HFFc6 (cell line): ENCODE measurements around the gene TLDC2. TPM values are rescaled to one million over a fixed set of nuclear protein-coding genes. Genes with fewer than 3 reads are reported as not detected.
A peak's percentile ranks its signal among the peaks of the same experiment; 100 is the strongest.
"Not testable (repeated sequence)": the region's sequence is repeated elsewhere in the genome, so short reads cannot be mapped to it uniquely, and the experiment has no call there.

ENCODE experiments used
- DNase-seq: peaks from one replicate; pipeline ENCODE4 v3.0.0-alpha.2; 2018
- H3K27ac Mint-ChIP-seq: 2 replicates; pipeline ENCODE4 v1.8.0; 2020; ENCODE audit warnings: mild to moderate bottlenecking, mixed read lengths
- H3K27me3 Mint-ChIP-seq: 2 replicates; pipeline ENCODE4 v1.8.0; 2021; ENCODE audit warnings: mild to moderate bottlenecking, moderate library complexity, mixed read lengths; ENCODE audit not compliant: insufficient read depth
- H3K36me3 Mint-ChIP-seq: 2 replicates; pipeline ENCODE4 v1.8.0; 2021; ENCODE audit warnings: low read depth, mixed read lengths
- H3K4me1 Mint-ChIP-seq: 2 replicates; pipeline ENCODE4 v1.8.0; 2020; ENCODE audit warnings: low read depth, mixed read lengths
- H3K4me3 Mint-ChIP-seq: 2 replicates; pipeline ENCODE4 v1.8.0; 2020; ENCODE audit warnings: mild to moderate bottlenecking, moderate library complexity, mixed read lengths
- H3K9me3 Mint-ChIP-seq: 2 replicates; pipeline ENCODE4 v1.8.0; 2020; ENCODE audit warnings: mild to moderate bottlenecking, mixed read lengths
- total RNA-seq, 6 experiments: library from RNA; stranded (reverse); fragmentation: NEBNext Ultra II Directional; extraction: Animal tissue kit (Norgen Biotek cat#: 25700); gene quantifications; 2 replicates in 1 of 6; 3 replicates in 5 of 6; pipeline ENCODE4 v1.2.3, GENCODE V29; 2021
- TF ChIP-seq, protein P1 (sequence below): fragments of 200-600 bp; sonication (generic); IDR thresholded peaks from 2 replicates; pipeline ENCODE4 v1.5.0; 2021; ENCODE audit warnings: antibody characterized with exemption, mild to moderate bottlenecking

The TLDC2 gene
- total RNA-seq, 6 experiments from 2014 or later, result 0.17 to 0.55 (median 0.39) TPM

DNA sequence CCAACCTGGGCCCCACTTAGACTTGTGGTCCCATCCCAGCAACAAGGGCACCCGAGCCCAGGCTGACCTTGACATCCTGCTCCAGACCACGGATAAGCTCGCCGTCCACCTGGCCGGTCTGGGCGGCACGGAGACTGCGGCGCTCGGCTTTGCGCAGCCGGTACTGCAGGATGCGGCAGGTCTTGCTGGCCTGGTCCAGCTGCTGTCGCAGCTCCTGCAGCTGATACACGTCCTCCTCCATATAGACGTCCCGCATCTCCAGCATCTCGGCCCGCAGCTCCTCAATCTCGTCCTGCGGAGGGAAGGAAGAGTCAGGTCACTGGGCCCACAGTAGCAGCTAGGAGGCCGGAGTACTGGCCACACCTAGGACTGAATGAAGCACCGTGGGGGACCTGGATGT, 36.8 kb upstream of the TLDC2 start:
- Mint-ChIP-seq H3K36me3 (peaks cover 7% of the 10 kb centered on the region), H3K27me3 (peaks cover 2% of the 10 kb centered on the region), H3K27ac (no peak overlapping the region), H3K9me3 (no peaks in the 10 kb centered on the region), H3K4me1 (peaks cover 52% of the 10 kb centered on the region), H3K4me3 (no peak overlapping the region)
- DNase-seq, result no peak
- TF ChIP-seq, protein P1, sequence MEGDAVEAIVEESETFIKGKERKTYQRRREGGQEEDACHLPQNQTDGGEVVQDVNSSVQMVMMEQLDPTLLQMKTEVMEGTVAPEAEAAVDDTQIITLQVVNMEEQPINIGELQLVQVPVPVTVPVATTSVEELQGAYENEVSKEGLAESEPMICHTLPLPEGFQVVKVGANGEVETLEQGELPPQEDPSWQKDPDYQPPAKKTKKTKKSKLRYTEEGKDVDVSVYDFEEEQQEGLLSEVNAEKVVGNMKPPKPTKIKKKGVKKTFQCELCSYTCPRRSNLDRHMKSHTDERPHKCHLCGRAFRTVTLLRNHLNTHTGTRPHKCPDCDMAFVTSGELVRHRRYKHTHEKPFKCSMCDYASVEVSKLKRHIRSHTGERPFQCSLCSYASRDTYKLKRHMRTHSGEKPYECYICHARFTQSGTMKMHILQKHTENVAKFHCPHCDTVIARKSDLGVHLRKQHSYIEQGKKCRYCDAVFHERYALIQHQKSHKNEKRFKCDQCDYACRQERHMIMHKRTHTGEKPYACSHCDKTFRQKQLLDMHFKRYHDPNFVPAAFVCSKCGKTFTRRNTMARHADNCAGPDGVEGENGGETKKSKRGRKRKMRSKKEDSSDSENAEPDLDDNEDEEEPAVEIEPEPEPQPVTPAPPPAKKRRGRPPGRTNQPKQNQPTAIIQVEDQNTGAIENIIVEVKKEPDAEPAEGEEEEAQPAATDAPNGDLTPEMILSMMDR, result no peak

DNA sequence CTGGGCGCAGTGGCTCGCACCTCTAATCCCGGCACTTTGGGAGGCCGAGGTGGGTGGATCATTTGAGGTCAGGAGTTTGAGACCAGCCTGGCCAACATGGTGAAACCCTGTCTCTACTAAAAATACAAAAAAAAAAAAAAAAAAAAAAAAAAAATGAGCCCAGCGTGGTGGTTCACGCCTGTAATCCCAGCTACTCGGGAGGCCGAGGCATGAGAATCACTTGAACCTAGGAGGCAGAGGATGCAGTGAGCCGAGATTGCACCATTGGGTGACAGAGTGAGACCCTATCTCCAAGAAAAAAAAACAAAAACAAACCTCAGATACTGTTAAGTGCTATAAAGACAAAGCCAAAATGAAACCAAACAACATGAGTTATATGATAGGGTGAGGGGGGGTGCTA, 34.9 kb upstream of the TLDC2 start:
- DNase-seq, H3K36me3 Mint-ChIP-seq, H3K4me3 Mint-ChIP-seq, H3K27me3 Mint-ChIP-seq, H3K9me3 Mint-ChIP-seq: not testable (repeated sequence)
- Mint-ChIP-seq H3K27ac (peak overlapping the region; percentile 84), H3K4me1 (peaks cover 41% of the 10 kb centered on the region)

DNA sequence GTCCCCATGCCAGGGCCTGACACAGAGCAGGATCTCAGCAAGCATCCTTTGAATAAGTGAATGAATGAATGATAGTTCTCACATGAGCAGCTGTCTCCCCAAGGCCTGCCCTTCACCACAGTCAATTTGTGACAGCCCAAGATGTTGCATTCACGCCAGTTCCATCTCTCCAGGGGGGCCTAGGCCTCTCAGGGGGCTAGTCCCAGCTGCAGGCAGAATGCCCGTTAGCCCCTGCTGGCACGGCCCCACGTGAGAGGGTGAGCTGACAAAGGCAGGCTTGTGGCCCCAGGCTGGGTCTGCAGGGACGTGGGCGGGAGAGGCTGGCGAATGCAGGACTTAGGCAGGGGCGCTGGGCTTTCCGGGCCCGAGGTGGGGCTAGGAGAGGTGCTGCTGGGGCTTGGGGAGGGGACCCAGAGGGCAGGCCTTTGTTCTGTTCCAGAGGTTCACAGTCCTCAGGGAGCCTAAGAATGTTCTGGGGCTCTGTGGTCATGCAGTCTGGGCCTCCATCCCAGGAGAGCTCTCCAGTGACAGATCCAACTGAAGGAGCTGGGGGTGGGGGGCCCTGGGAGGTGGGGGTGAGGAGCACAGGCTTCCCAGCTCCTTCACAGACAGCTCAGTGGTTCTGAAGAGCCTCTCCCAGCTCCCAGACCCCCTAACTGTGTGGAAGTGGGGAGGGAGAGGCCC, 30.5 kb upstream of the TLDC2 start:
- H3K27ac Mint-ChIP-seq, result peak overlapping the region; percentile 98

DNA sequence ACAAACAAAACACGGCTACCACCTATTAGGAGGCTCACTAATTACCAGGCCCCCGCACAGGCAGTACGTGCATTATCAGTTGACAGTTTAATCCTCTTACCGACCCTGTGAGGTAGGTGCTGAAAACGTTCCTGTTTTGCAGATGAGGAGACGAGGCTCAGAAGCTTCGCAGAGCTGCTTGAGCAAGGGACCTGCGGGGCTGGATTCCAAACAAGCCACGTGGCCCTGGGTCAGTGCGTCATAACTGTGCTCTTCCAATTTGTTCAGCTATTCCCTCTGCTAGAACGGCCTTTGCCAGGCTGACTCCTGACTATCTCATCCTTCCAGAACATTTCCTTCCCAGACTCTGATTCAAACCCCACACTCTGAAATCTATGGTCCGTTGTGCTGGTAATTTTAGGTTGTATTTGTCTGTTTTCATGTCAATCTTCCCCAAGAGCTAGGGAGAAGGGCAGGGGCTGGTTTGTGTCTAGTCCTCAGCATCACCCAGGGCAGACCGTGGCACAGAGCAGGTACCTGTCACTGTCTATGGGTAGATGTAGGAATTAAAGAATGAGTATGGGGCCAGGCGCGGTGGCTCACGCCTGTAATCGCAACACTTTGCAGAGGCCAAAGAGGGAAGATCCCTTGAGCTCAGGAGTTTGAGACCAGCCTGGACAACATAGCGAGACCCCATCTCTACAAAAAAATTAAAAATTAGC, 28.8 kb upstream of the TLDC2 start:
- TF ChIP-seq, protein P1, result no peak
- DNase-seq, result peak; percentile 92
- peaks cover 26% of the 10 kb centered on the region for H3K36me3 Mint-ChIP-seq
- H3K4me1 Mint-ChIP-seq, result peaks cover 75% of the 10 kb centered on the region
- no peaks in the 10 kb centered on the region for H3K9me3 Mint-ChIP-seq
- peak overlapping the region; percentile 81 for H3K4me3 Mint-ChIP-seq
- H3K27me3 Mint-ChIP-seq, result no peaks in the 10 kb centered on the region; the same call in none of the 2 replicates
- H3K27ac Mint-ChIP-seq, result peak overlapping the region; percentile 98

More for the DNA sequence above, 30.5 kb upstream of the TLDC2 start:
- peaks cover 71% of the 10 kb centered on the region for H3K4me1 Mint-ChIP-seq
- no peak for DNase-seq
- H3K27me3 Mint-ChIP-seq, result peaks cover 2% of the 10 kb centered on the region
- TF ChIP-seq, protein P1, result no peak
- H3K36me3 Mint-ChIP-seq, result peaks cover 15% of the 10 kb centered on the region
- H3K4me3 Mint-ChIP-seq, result no peak overlapping the region
- H3K9me3 Mint-ChIP-seq, result no peaks in the 10 kb centered on the region

DNA sequence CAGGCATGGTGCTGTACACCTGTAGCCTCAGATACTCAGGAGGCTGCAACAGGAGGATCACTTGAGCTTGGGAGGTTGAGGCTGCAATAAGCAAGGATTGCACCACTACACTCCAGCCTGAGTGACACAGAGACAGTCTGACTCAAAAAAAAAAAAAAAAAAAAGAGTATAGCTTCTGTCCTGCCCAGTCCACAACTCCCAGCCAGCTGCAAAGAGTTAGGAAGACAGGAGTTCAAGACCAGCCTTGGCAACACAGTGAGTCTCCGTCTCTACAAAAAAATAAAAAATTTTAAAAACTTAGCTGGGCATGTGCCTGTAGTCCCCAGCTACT, 28.3 kb upstream of the TLDC2 start:
- Mint-ChIP-seq H3K4me1 (peaks cover 70% of the 10 kb centered on the region), H3K4me3 (peak overlapping the region; percentile 81; the same call in 1 of the 2 replicates), H3K36me3 (peaks cover 26% of the 10 kb centered on the region), H3K27me3 (no peaks in the 10 kb centered on the region; the same call in none of the 2 replicates), H3K9me3 (no peaks in the 10 kb centered on the region), H3K27ac (peak overlapping the region; percentile 98)
- no peak for DNase-seq
- TF ChIP-seq, protein P1, result no peak

DNA sequence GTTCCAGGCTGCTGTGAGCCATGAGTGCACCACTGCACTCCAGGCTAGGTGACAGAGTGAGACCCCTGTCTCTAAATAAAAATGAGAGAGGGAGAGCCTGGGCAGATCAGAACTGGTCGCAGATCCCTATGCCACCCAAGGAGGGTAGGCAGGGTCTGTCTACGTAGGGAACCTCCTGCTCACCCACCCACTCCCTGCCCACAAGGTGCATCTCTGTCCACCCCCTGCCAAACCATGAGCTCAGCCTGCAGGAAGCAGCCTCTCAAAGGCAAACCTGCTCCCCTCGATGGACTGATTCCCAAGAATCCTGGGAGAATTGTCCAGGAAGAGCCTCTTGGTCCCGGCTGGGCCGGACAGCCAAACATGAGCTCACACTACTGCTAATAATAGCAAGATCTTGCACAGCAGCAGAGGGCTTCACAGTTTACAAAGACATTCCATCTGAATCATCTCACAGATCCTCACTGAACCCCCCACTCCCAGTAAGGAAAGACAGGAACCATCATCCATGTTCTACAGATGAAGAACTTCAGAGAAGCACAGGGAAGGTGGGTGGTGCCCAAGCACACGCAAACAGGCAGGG, 27.8 kb upstream of the TLDC2 start:
- Mint-ChIP-seq H3K27ac (peak overlapping the region; percentile 98), H3K36me3 (peaks cover 25% of the 10 kb centered on the region), H3K27me3 (no peaks in the 10 kb centered on the region; the same call in none of the 2 replicates), H3K4me1 (peaks cover 68% of the 10 kb centered on the region), H3K4me3 (peak overlapping the region; percentile 81), H3K9me3 (no peaks in the 10 kb centered on the region)
- TF ChIP-seq, protein P1, result no peak
- peak; percentile 94 for DNase-seq
